Stimulated activated CD4-positive, alpha-beta T cell treated with anti-CD3 and anti-CD28 coated beads, Interleukin-4, amount 100 ng/mL, for 1 hour (primary cell): Measurements from ENCODE around the gene DNAJC19.

ENCODE experiments used
- DNase-seq: peaks from one replicate; pipeline ENCODE4 v3.0.0-alpha.2; 2020

Gene DNAJC19

GRCh38 chr3:180959691-180960090, 29.8 kb downstream of the DNAJC19 start:
- no peak for DNase-seq

- DNase-seq = no peak
Observed at GRCh38 chr3:180947761-180948390, 41.7 kb downstream of the DNAJC19 start.

GRCh38 chr3:180940826-180941225, 48.7 kb downstream of the DNAJC19 start:
- DNase-seq = no peak

GRCh38 chr3:180934638-180935037, 54.9 kb downstream of the DNAJC19 start:
- DNase-seq = no peak
